Midbrain (tissue), 1 donor: ENCODE data around the gene MBD4.
"Not testable (repeated sequence)": the region's sequence is repeated elsewhere in the genome, so short reads cannot be mapped to it uniquely, and the experiment has no call there.

Experiments used
- DNase-seq: peaks from one replicate; lab custom pipeline; 2025; lab: John Stamatoyannopoulos, UW

MBD4 gene

GRCh38 chr3:129429602-129430001 lies 10.1 kb downstream of the MBD4 start:
- no peak for DNase-seq

GRCh38 chr3:129429080-129429451 lies 10.7 kb downstream of the MBD4 start:
- DNase-seq: no peak

- DNase-seq: peak; percentile 98
Observed at GRCh38 chr3:129428376-129429079, 11.2 kb downstream of the MBD4 start, which contains the start of gene EFCAB12. EFCAB12 (minus strand) TSS chr3:129428636; CDS start chr3:129428488, 148 bp downstream.

- no peak for DNase-seq
Observed at GRCh38 chr3:129428007-129428375, 11.8 kb downstream of the MBD4 start.

- no peak for DNase-seq
Observed at GRCh38 chr3:129425619-129426018, 14.1 kb downstream of the MBD4 start.

GRCh38 chr3:129425213-129425612 lies 14.5 kb downstream of the MBD4 start:
- no peak for DNase-seq

- DNase-seq: no peak
Observed at GRCh38 chr3:129424185-129424841, 15.4 kb downstream of the MBD4 start.

GRCh38 chr3:129422897-129423296 lies 16.9 kb downstream of the MBD4 start:
- no peak for DNase-seq

- no peak for DNase-seq
Observed at GRCh38 chr3:129421988-129422745, 17.6 kb downstream of the MBD4 start.

GRCh38 chr3:129421236-129421883 lies 18.4 kb downstream of the MBD4 start:
- DNase-seq: no peak

GRCh38 chr3:129419476-129419875 lies 20.3 kb downstream of the MBD4 start:
- DNase-seq: no peak

- DNase-seq: no peak
Observed at GRCh38 chr3:129418041-129418973, 21.4 kb downstream of the MBD4 start.

- no peak for DNase-seq
Observed at GRCh38 chr3:129417326-129417725, 22.4 kb downstream of the MBD4 start.

GRCh38 chr3:129416415-129416814 lies 23.3 kb downstream of the MBD4 start:
- DNase-seq: no peak

GRCh38 chr3:129415830-129416229 lies 23.9 kb downstream of the MBD4 start:
- DNase-seq: no peak

GRCh38 chr3:129415378-129415777 lies 24.4 kb downstream of the MBD4 start:
- no peak for DNase-seq

- DNase-seq: no peak
Observed at GRCh38 chr3:129413687-129414506, 25.9 kb downstream of the MBD4 start.

GRCh38 chr3:129413238-129413637 lies 26.5 kb downstream of the MBD4 start:
- DNase-seq: not testable (repeated sequence)

- DNase-seq: no peak
Observed at GRCh38 chr3:129412542-129413198, 27.1 kb downstream of the MBD4 start.

GRCh38 chr3:129410971-129411370 lies 28.8 kb downstream of the MBD4 start:
- no peak for DNase-seq
